Breast epithelium (tissue), 4 donors: Measurements from ENCODE around the gene ASTN2. TPM values are rescaled to one million over a fixed set of nuclear protein-coding genes. Genes with fewer than 3 reads are reported as not detected.

ENCODE experiments used
- DNase-seq, 2 donors: peaks; one replicate each; pipeline ENCODE4 v3.0.0-alpha.2; 2019; ENCODE audit warnings: low spot score in 2 of 2
- H3K27ac ChIP-seq, 2 donors: fragments of 200-600 bp; sonication (generic) in 1 of 2; one replicate each; pipeline ENCODE4 v1.5.1; 2016 to 2019; ENCODE audit warnings: mild to moderate bottlenecking in 1 of 2
- H3K27me3 ChIP-seq, 2 donors: fragments of 200-600 bp; sonication (generic) in 1 of 2; one replicate each; pipeline versions ENCODE4 v1.5.1 to v1.6.0; 2017 to 2019; ENCODE audit warnings: control low read depth in 1 of 2, mild to moderate bottlenecking in 1 of 2
- H3K36me3 ChIP-seq: fragments of 200-600 bp; one replicate; pipeline ENCODE4 v1.5.1; 2019
- H3K4me1 ChIP-seq, 2 donors: fragments of 200-600 bp; sonication (generic); one replicate each; pipeline ENCODE4 v1.5.1; 2016 to 2019; ENCODE audit warnings: control low read depth in 1 of 2
- H3K4me3 ChIP-seq, 3 donors: fragments of 200-600 bp; sonication (generic); 1 replicate in 2 of 3; 2 replicates in 1 of 3; pipeline ENCODE4 v1.5.1; 2016 to 2019; ENCODE audit warnings: mild to moderate bottlenecking in 3 of 3, moderate library complexity in 2 of 3
- H3K9me3 ChIP-seq, 2 donors: fragments of 200-600 bp; sonication (generic) in 1 of 2; one replicate each; pipeline ENCODE4 v1.5.1; 2016 to 2019; ENCODE audit warnings: control low read depth in 1 of 2
- POLR2A ChIP-seq: fragments of 450-650 bp; IDR thresholded peaks from one replicate; pipeline ENCODE4 v1.6.1; 2016; ENCODE audit warnings: antibody characterized with exemption, mild to moderate bottlenecking, moderate library complexity
- POLR2AphosphoS5 ChIP-seq, 3 donors: sonication (generic); formaldehyde crosslinking; IDR thresholded peaks; one replicate each; pipeline ENCODE4 v1.6.1; 2017; ENCODE audit warnings: antibody characterized with exemption in 3 of 3
- intact Hi-C: fragments of 100-400 bp; cut with DNase I; formaldehyde crosslinking; loops from one replicate; pipeline ENCODE4 v1.15.1; 2023; ENCODE audit warnings: low total_unique reads
- total RNA-seq, 3 donors: library from RNA; depleted of rRNA; stranded (reverse); fragments of >200 nt; gene quantifications; one replicate each; pipeline ENCODE4 v1.1.0, GENCODE V29; 2016
- TF ChIP-seq, protein P1 (sequence below), 3 donors: fragments of 450-650 bp; IDR thresholded peaks; one replicate each; pipeline ENCODE4 v1.5.1; 2016 to 2017; ENCODE audit warnings: antibody characterized with exemption in 3 of 3, mild to moderate bottlenecking in 3 of 3, moderate library complexity in 3 of 3

The ASTN2 gene
- total RNA-seq, 3 donors from 2014 or later: 9.1 to 13.8 (median 9.8) TPM

DNA sequence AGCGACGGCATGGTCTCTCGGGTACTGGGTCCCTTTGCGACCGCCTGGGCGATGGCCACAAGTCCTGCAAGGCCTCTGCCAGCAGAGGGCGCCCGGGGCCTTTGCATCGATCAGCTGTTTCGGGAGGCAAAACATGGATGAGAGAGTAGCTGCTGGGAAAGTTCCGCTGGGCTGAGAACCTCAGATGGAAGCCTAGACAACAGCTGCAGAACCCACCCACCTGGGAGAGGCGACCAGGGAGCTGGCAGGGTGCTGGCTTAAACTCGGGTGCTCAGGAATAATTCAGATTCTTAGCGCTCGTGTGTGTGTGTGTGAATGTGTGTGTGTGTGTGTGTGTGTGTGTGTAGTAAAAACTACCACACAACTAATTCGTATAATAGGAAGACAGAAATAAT lies 677.7 kb downstream of the ASTN2 start:
- Histone ChIP-seq H3K36me3 (no peaks in the 10 kb centered on the region), H3K9me3 (no peaks in the 10 kb centered on the region), H3K27ac (no peak overlapping the region), H3K27me3 (no peaks in the 10 kb centered on the region), H3K4me1 (no peaks in the 10 kb centered on the region), H3K4me3 (peak overlapping the region in 1 of 3 donors; percentile 34)
- TF ChIP-seq POLR2A: no peak
- TF ChIP-seq, protein P1, sequence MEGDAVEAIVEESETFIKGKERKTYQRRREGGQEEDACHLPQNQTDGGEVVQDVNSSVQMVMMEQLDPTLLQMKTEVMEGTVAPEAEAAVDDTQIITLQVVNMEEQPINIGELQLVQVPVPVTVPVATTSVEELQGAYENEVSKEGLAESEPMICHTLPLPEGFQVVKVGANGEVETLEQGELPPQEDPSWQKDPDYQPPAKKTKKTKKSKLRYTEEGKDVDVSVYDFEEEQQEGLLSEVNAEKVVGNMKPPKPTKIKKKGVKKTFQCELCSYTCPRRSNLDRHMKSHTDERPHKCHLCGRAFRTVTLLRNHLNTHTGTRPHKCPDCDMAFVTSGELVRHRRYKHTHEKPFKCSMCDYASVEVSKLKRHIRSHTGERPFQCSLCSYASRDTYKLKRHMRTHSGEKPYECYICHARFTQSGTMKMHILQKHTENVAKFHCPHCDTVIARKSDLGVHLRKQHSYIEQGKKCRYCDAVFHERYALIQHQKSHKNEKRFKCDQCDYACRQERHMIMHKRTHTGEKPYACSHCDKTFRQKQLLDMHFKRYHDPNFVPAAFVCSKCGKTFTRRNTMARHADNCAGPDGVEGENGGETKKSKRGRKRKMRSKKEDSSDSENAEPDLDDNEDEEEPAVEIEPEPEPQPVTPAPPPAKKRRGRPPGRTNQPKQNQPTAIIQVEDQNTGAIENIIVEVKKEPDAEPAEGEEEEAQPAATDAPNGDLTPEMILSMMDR (IDR thresholded peaks at IDR 0.05): peak; percentile 41 to 74 (median 73)
- intact Hi-C loops: no loop called here
- peak; percentile 62 to 63 for DNase-seq

DNA sequence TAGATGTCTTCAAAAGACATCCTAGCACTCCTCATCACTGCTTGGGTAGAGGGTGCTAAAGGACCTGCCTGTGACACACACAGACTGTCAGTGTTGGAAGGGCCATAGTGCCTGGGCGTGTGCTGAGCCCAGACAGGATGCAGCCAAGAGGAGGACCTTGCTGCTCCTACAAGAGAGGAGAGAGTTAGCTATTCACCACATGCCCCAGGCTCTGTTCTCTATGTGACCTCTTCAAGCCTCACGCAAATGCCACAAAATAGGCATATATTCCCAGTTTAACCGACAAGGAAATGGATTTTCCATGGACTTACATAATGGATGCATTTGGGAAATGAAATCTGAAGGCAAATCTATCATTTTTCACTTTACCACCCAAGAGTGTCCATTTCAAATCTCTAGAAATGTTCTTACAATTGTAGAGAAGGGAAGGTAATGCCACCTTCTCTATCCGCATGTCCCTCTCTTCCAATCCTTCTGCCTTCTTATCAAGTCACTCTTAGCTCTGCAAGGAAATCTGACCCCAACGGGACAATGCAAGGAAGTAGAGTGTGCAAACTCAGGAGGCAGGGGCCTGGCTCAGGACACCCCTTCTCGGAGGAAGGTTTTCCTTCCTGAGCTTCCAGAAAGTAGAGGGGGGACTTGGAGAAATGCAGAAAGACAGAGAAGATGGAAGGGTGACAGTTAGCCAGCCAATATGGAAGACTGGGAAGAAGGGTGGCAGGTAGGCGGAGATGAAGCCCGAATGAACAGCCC lies 678.3 kb downstream of the ASTN2 start:
- Histone ChIP-seq H3K27me3 (no peaks in the 10 kb centered on the region), H3K36me3 (no peaks in the 10 kb centered on the region), H3K9me3 (no peaks in the 10 kb centered on the region), H3K4me3 (peak overlapping the region in 1 of 3 donors; percentile 34), H3K27ac (no peak overlapping the region), H3K4me1 (no peaks in the 10 kb centered on the region)
- intact Hi-C loops: no loop called here
- TF ChIP-seq POLR2AphosphoS5 (IDR thresholded peaks at IDR 0.05) (no peak), POLR2A (no peak)
- TF ChIP-seq, protein P1 (IDR thresholded peaks at IDR 0.05): no peak
- DNase-seq: no peak

DNA sequence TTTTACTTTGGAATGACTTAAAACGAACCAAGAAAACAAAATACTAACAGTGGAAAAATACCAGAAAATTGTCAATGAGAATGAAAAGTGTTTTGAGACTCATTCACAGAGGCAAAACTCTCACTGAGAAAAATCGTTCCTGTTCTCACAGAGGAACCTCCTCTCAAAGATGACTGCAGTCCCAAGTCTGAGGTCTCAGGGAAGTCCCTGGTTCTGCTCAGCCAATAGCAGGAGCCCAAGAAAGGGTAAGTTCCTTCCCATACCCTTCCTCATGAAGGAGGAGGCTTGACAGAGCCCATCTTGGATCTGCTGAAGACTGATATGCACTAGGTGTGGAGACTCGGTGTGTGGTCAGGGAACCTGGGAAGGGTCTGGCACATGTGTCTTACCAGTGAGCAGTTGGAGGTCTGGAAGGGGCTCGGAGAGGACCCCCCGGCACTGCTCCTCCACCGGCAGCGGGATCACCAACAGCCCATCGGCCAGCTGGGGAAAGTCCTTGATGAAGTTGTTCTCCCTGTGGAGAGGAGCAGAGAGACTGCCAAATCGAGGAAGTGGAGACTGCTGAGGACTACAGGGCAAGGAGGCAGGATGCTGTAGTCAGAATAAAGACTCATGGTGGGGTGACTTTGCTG lies 681.7 kb downstream of the ASTN2 start:
- Histone ChIP-seq H3K9me3 (no peaks in the 10 kb centered on the region), H3K36me3 (no peaks in the 10 kb centered on the region), H3K4me3 (no peak overlapping the region), H3K4me1 (no peaks in the 10 kb centered on the region), H3K27me3 (no peaks in the 10 kb centered on the region), H3K27ac (no peak overlapping the region)
- intact Hi-C loops: no loop called here
- TF ChIP-seq POLR2A (no peak), POLR2AphosphoS5 (IDR thresholded peaks at IDR 0.05) (no peak)
- TF ChIP-seq, protein P1 (IDR thresholded peaks at IDR 0.05): no peak
- DNase-seq: no peak

DNA sequence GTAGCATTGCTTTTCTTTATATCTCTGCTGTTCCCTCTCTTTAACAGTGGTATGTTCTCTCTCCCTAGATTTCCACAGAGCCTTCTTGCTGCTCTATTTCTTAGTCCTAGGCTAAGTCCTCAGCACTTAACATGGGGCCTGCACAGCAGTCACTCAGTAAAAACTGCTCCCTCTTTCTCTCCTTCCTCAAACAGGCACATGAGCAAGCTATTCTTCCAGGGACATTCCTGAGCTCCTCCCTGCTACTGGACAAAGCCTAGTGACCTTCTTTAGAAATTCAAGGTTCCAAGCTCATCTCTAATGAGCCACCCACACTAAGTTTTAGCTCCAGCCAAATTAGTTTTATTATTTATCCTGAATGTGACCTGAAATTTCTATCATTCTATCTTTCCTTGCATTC lies 688.3 kb downstream of the ASTN2 start:
- intact Hi-C loops: no loop called here
- no peak overlapping the region for H3K27ac ChIP-seq
- no peak for TF ChIP-seq POLR2A
- TF ChIP-seq, protein P1 (IDR thresholded peaks at IDR 0.05): no peak
- TF ChIP-seq POLR2AphosphoS5 (IDR thresholded peaks at IDR 0.05): no peak
- no peaks in the 10 kb centered on the region for H3K27me3 ChIP-seq
- no peaks in the 10 kb centered on the region for H3K36me3 ChIP-seq
- no peak for DNase-seq
- H3K9me3 ChIP-seq: no peaks in the 10 kb centered on the region
- no peaks in the 10 kb centered on the region for H3K4me1 ChIP-seq
- no peak overlapping the region for H3K4me3 ChIP-seq

DNA sequence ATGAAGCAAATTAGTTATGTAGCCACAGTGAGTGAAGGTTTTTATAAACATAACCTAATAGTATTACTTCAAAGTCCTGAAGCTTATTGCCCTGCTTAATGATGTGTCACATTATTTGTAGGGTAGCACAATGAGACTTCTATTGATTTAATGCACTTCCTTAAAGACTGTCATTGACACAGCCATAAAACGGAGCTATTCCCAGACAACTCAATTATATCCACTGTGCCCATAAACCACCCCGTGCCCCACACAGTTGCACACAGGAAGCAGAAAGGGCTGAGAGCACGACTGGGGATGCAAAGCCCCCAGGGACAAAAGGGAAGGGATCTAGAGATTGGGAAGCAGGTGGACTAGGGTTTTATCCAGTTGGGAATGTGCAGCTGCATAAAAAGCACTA lies 690.7 kb downstream of the ASTN2 start:
- no peak for TF ChIP-seq POLR2A
- TF ChIP-seq, protein P1 (IDR thresholded peaks at IDR 0.05): no peak
- TF ChIP-seq POLR2AphosphoS5 (IDR thresholded peaks at IDR 0.05): no peak
- no peaks in the 10 kb centered on the region for H3K27me3 ChIP-seq
- no peak overlapping the region for H3K4me3 ChIP-seq
- H3K36me3 ChIP-seq: no peaks in the 10 kb centered on the region
- no peak for DNase-seq
- intact Hi-C loops: no loop called here
- H3K9me3 ChIP-seq: no peaks in the 10 kb centered on the region
- no peak overlapping the region for H3K27ac ChIP-seq
- H3K4me1 ChIP-seq: no peaks in the 10 kb centered on the region
